CD8-positive, alpha-beta memory T cell (primary cell): ENCODE results near the gene NCKAP5. TPM values are rescaled to one million over a fixed set of nuclear protein-coding genes. Genes with fewer than 3 reads are reported as not detected.

ENCODE experiments used
- CTCF ChIA-PET: fragments of 350-600 bp; sonication (Branson Sonifier 250); formaldehyde crosslinking; loops from one replicate; lab custom pipeline; 2021; ENCODE audit warnings: antibody characterized with exemption; lab: Charles Lee
- POLR2A ChIA-PET: fragments of 350-600 bp; sonication (Branson Sonifier 250); formaldehyde crosslinking; loops from one replicate; lab custom pipeline; 2021; ENCODE audit warnings: antibody characterized with exemption; lab: Charles Lee
- DNase-seq, 5 donors: peaks; one replicate each; pipeline versions ENCODE4 v3.0.0 to v3.0.0-alpha.2; 2020 to 2022; ENCODE audit warnings: mixed read lengths in 1 of 5
- H3K27ac ChIP-seq: one replicate; pipeline ENCODE4 v1.7.0; 2013; ENCODE audit warnings: low read depth, mild to moderate bottlenecking, low read length, moderate library complexity
- H3K27me3 ChIP-seq: 2 replicates; pipeline ENCODE4 v1.7.0; 2013; ENCODE audit warnings: low read length, mild to moderate bottlenecking; ENCODE audit not compliant: insufficient read depth, poor library complexity, severe bottlenecking
- H3K36me3 ChIP-seq: 2 replicates; pipeline ENCODE4 v1.7.0; 2013; ENCODE audit warnings: mild to moderate bottlenecking, low read length, moderate library complexity; ENCODE audit not compliant: insufficient read depth
- H3K4me1 ChIP-seq: 2 replicates; pipeline ENCODE4 v1.7.0; 2013; ENCODE audit warnings: mild to moderate bottlenecking, low read length, moderate library complexity; ENCODE audit not compliant: insufficient read depth
- H3K4me3 ChIP-seq: 2 replicates; pipeline ENCODE4 v1.7.0; 2013; ENCODE audit warnings: mild to moderate bottlenecking, low read length
- H3K9me3 ChIP-seq: 2 replicates; pipeline ENCODE4 v1.7.0; 2013; ENCODE audit warnings: mild to moderate bottlenecking, low read length
- H3K27ac Mint-ChIP-seq, 8 donors: one replicate each; pipeline ENCODE4 v1.8.0; 2020 to 2021; ENCODE audit warnings: mixed read lengths in 8 of 8, mild to moderate bottlenecking in 6 of 8, inconsistent platforms in 3 of 8, moderate library complexity in 3 of 8
- H3K27me3 Mint-ChIP-seq, 2 donors: one replicate each; pipeline ENCODE4 v1.8.0; 2020 to 2021; ENCODE audit warnings: mixed read lengths in 2 of 2, mild to moderate bottlenecking in 1 of 2, moderate library complexity in 1 of 2
- H3K36me3 Mint-ChIP-seq, 3 donors: one replicate each; pipeline ENCODE4 v1.8.0; 2020 to 2021; ENCODE audit warnings: mixed read lengths in 3 of 3, inconsistent platforms in 1 of 3, mild to moderate bottlenecking in 1 of 3
- H3K4me1 Mint-ChIP-seq, 3 donors: one replicate each; pipeline ENCODE4 v1.8.0; 2020 to 2021; ENCODE audit warnings: mixed read lengths in 3 of 3, inconsistent platforms in 1 of 3, mild to moderate bottlenecking in 1 of 3
- H3K4me3 Mint-ChIP-seq, 7 donors: one replicate each; pipeline ENCODE4 v1.8.0; 2020 to 2021; ENCODE audit warnings: mixed read lengths in 7 of 7, mild to moderate bottlenecking in 6 of 7, moderate library complexity in 4 of 7, inconsistent platforms in 2 of 7
- H3K9me3 Mint-ChIP-seq, 5 donors: one replicate each; pipeline ENCODE4 v1.8.0; 2020 to 2022; ENCODE audit warnings: mixed read lengths in 5 of 5, mild to moderate bottlenecking in 3 of 5, moderate library complexity in 2 of 5, inconsistent platforms in 1 of 5
- polyA plus RNA-seq: library from polyadenylated mRNA; unstranded; fragments of 300-500 nt; fragmentation: Illumina TruSeq; gene quantifications from one replicate; pipeline ENCODE4 v1.2.3, GENCODE V29; 2021
- total RNA-seq, 2 experiments: library from RNA; stranded (reverse); gene quantifications; one replicate each; pipeline ENCODE4 v1.2.3, GENCODE V29; 2021

Gene NCKAP5
- total and polyA plus RNA-seq, 3 experiments from 2014 or later, result not detected

DNA sequence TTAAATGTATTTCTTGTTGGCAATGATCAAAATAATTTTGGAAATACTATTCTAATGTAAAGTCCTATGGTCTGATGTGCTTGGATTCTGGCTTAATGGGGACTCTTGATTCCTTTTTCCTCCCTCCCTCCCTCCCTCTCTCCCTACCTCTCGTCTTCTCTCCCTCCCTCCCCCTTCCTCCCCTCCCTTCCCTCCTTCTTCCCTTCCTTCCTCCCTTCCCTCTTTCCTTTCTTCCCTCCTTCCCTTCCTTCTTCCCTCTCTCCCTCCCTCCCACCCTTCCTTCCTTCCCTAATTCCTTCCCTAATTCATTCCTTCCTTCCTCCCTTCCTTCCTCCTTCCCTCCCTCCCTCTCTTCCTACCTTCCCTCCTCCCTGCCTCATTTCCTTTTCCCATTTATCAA lies 19.9 kb upstream of the NCKAP5 start:
- Histone ChIP-seq H3K9me3 (no peaks in the 10 kb centered on the region), H3K4me1 (no peaks in the 10 kb centered on the region), H3K36me3 (no peaks in the 10 kb centered on the region), H3K4me3 (no peak overlapping the region), H3K27ac (no peak overlapping the region), H3K27me3 (no peaks in the 10 kb centered on the region)
- DNase-seq, result no peak
- Mint-ChIP-seq H3K4me3 (no peak overlapping the region), H3K36me3 (peaks cover 0 to 2% (median 0%) of the 10 kb centered on the region in 3 donors), H3K27ac (no peak overlapping the region), H3K4me1 (no peaks in the 10 kb centered on the region), H3K9me3 (peaks cover 0 to 4% (median 3%) of the 10 kb centered on the region in 5 donors), H3K27me3 (no peaks in the 10 kb centered on the region)
- ChIA-PET CTCF (no interaction called here), POLR2A (no interaction called here)

DNA sequence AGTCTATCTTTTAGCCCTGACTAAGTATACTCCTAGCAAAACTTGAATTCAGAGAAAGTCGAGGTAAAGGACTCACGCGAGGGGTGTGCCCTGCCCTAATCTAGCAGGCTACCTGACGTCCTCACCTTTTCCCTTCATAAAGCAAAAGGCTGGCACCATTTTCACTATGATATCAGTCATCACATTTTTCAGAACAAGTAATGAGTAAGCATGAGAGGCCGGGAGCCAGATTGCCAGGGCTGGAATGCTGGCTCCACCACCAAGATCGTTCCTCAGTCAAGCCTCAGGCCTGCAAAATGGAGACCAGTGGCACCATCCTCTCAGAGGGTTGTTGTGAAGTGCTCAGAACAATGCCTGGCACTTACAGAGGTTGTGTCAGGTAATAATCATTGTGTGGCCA lies 18.7 kb upstream of the NCKAP5 start:
- Histone ChIP-seq H3K36me3 (no peaks in the 10 kb centered on the region), H3K9me3 (no peaks in the 10 kb centered on the region), H3K4me3 (no peak overlapping the region), H3K27me3 (no peaks in the 10 kb centered on the region), H3K4me1 (no peaks in the 10 kb centered on the region), H3K27ac (no peak overlapping the region)
- H3K4me3 Mint-ChIP-seq, result no peak overlapping the region
- no peak overlapping the region for H3K27ac Mint-ChIP-seq
- no peaks in the 10 kb centered on the region for H3K27me3 Mint-ChIP-seq
- POLR2A ChIA-PET, result no interaction called here
- no peak for DNase-seq
- no peaks in the 10 kb centered on the region for H3K4me1 Mint-ChIP-seq
- CTCF ChIA-PET, result no interaction called here
- peaks cover 0 to 4% (median 3%) of the 10 kb centered on the region in 5 donors for H3K9me3 Mint-ChIP-seq
- peaks cover 0 to 2% (median 0%) of the 10 kb centered on the region in 3 donors for H3K36me3 Mint-ChIP-seq

DNA sequence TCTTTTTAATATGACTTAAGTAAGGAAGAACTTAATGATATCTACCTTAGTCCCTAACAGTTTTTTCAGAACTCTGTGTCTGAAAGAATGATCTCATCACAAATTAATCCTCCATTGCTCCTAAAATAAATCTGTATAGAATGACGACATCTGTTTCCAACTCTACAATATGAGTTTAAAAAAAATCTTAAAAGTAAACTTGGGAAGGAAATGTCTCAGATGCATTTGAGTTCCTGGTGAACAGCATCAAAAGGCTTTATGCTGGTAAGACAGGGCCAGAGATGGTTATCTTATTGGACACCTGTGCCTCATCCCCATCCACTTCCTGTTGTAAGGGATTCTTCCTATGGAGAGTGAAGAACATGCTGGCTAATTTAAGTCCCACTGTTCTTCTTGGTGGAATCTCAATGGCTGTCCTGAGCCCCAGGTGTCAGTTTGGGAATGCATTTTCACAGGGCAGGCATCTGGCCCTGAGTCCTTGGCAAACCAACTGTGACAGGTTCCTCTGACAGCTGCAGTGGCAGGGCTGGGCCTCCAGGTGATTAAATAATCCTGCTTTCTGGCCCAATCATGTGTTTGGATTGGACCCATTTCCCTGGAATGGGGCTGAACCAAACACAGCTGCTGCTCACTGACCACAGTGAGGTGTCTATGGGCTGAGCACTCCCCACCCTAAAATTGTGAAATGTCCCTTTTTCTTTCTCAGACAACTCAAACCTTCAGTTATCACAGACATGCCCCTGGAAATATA lies 12.9 kb upstream of the NCKAP5 start:
- no peak for DNase-seq
- H3K27me3 Mint-ChIP-seq, result peaks cover 0 to 5% of the 10 kb centered on the region in 2 donors
- ChIA-PET CTCF (no interaction called here), POLR2A (no interaction called here)
- Histone ChIP-seq H3K27me3 (no peaks in the 10 kb centered on the region), H3K27ac (no peak overlapping the region), H3K4me1 (no peaks in the 10 kb centered on the region), H3K36me3 (no peaks in the 10 kb centered on the region), H3K9me3 (no peaks in the 10 kb centered on the region), H3K4me3 (no peak overlapping the region)
- no peak overlapping the region for H3K4me3 Mint-ChIP-seq
- H3K4me1 Mint-ChIP-seq, result no peaks in the 10 kb centered on the region
- H3K9me3 Mint-ChIP-seq, result peaks cover 0 to 7% (median 0%) of the 10 kb centered on the region in 5 donors
- no peak overlapping the region for H3K27ac Mint-ChIP-seq
- H3K36me3 Mint-ChIP-seq, result no peaks in the 10 kb centered on the region

DNA sequence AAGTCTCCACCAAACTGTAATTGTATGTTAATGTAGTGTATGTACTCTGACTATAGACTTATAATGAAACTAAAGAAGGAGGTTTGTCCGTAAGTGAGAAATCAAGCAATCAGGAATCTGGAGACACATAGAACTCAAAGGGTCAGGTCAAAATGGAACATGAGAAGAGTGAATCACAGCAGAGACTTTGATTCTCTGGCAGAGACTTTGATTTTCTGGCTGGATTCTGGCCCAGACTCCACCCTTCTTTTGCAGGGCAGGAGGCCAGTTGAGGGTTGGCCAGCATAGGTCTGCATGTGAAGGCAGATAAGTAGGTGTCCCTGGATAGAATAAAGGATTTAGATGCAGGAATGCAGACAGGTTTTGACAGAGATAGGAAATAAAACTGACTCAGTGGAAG lies 11.0 kb upstream of the NCKAP5 start:
- no peak for DNase-seq
- Mint-ChIP-seq H3K27me3 (peaks cover 0 to 5% of the 10 kb centered on the region in 2 donors), H3K27ac (no peak overlapping the region), H3K36me3 (no peaks in the 10 kb centered on the region), H3K4me3 (no peak overlapping the region), H3K4me1 (no peaks in the 10 kb centered on the region), H3K9me3 (peaks cover 0 to 7% (median 0%) of the 10 kb centered on the region in 5 donors)
- CTCF ChIA-PET, result no interaction called here
- Histone ChIP-seq H3K27me3 (no peaks in the 10 kb centered on the region), H3K9me3 (no peaks in the 10 kb centered on the region), H3K27ac (no peak overlapping the region), H3K4me3 (no peak overlapping the region), H3K36me3 (no peaks in the 10 kb centered on the region), H3K4me1 (no peaks in the 10 kb centered on the region)
- POLR2A ChIA-PET, result no interaction called here

DNA sequence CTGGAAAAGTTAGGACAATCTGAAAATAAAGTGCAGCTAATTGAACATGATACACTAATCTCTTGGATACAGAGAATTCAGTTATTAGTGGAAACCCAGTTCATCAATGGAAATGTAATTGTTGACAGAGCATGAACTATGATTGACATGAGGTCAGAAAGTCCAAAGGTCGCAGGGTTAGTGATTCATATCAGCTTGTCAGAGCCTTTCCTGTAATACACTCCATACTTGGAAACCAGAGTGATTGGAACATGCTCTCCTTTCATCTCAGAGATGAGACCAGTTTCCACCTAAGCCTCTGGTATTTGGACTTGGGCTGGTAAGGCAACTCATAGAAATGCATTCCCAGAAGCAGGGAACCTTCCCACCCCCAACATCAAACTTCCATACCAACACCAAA lies 8.5 kb upstream of the NCKAP5 start:
- H3K27ac ChIP-seq, result no peak overlapping the region
- Mint-ChIP-seq H3K36me3 (no peaks in the 10 kb centered on the region), H3K27ac (no peak overlapping the region), H3K27me3 (peaks cover 0 to 5% of the 10 kb centered on the region in 2 donors), H3K4me1 (no peaks in the 10 kb centered on the region), H3K9me3 (peaks cover 0 to 7% (median 0%) of the 10 kb centered on the region in 5 donors), H3K4me3 (no peak overlapping the region)
- no peaks in the 10 kb centered on the region for H3K27me3 ChIP-seq
- DNase-seq, result no peak
- no peaks in the 10 kb centered on the region for H3K36me3 ChIP-seq
- H3K4me3 ChIP-seq, result no peak overlapping the region
- POLR2A ChIA-PET, result no interaction called here
- H3K9me3 ChIP-seq, result no peaks in the 10 kb centered on the region
- CTCF ChIA-PET, result no interaction called here
- no peaks in the 10 kb centered on the region for H3K4me1 ChIP-seq

DNA sequence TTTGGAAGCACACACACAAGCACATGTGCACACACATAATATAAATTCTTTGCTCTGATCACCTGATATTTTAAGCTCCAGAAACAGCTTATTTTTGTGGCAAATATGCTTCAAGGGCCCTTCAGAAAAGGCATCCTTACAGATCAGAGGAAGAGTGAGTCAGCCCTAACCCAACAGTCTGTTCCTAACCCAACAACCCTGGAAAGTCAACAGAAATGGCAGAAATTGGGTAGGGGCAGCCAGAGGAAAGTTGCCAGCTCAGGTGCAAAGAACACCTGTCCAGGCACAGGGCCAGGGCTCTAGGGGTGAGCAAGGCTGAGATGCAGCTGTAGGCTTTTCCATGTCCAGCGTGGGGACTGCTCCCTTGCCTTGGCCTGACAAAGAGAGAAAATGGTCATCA lies 6.4 kb upstream of the NCKAP5 start:
- Histone ChIP-seq H3K4me3 (no peak overlapping the region), H3K4me1 (no peaks in the 10 kb centered on the region), H3K36me3 (no peaks in the 10 kb centered on the region), H3K9me3 (no peaks in the 10 kb centered on the region), H3K27me3 (no peaks in the 10 kb centered on the region), H3K27ac (no peak overlapping the region)
- Mint-ChIP-seq H3K36me3 (no peaks in the 10 kb centered on the region), H3K4me1 (no peaks in the 10 kb centered on the region), H3K4me3 (no peak overlapping the region), H3K27ac (no peak overlapping the region), H3K9me3 (peaks cover 0 to 6% (median 0%) of the 10 kb centered on the region in 5 donors), H3K27me3 (peaks cover 0 to 3% of the 10 kb centered on the region in 2 donors)
- ChIA-PET CTCF (no interaction called here), POLR2A (no interaction called here)
- DNase-seq, result no peak

DNA sequence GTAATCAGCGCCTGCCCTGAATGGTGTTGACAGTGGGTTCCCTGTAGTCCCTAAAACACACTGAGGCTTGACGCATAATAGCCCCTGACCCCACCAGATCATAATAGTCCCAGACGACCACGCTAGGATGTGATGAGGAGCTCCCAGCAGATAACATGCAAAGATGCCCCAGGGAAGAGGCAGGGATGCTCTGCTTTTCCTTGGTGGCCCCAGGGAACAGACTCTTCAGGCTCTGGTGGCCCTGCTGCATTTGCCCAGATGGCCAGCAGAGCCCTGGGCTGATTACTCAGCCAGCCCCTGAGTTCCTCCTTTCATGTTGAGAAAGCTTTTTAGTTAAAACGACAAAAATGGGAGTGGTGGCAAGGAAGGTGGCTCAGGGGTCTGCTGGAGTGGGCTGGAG lies 5.9 kb upstream of the NCKAP5 start:
- Histone ChIP-seq H3K27ac (no peak overlapping the region), H3K4me3 (no peak overlapping the region), H3K4me1 (no peaks in the 10 kb centered on the region), H3K9me3 (no peaks in the 10 kb centered on the region), H3K36me3 (no peaks in the 10 kb centered on the region), H3K27me3 (no peaks in the 10 kb centered on the region)
- ChIA-PET CTCF (no interaction called here), POLR2A (no interaction called here)
- H3K36me3 Mint-ChIP-seq, result no peaks in the 10 kb centered on the region
- no peaks in the 10 kb centered on the region for H3K4me1 Mint-ChIP-seq
- H3K27ac Mint-ChIP-seq, result no peak overlapping the region
- peaks cover 0 to 7% (median 0%) of the 10 kb centered on the region in 5 donors for H3K9me3 Mint-ChIP-seq
- no peak overlapping the region for H3K4me3 Mint-ChIP-seq
- no peak for DNase-seq
- peaks cover 0 to 3% of the 10 kb centered on the region in 2 donors for H3K27me3 Mint-ChIP-seq

DNA sequence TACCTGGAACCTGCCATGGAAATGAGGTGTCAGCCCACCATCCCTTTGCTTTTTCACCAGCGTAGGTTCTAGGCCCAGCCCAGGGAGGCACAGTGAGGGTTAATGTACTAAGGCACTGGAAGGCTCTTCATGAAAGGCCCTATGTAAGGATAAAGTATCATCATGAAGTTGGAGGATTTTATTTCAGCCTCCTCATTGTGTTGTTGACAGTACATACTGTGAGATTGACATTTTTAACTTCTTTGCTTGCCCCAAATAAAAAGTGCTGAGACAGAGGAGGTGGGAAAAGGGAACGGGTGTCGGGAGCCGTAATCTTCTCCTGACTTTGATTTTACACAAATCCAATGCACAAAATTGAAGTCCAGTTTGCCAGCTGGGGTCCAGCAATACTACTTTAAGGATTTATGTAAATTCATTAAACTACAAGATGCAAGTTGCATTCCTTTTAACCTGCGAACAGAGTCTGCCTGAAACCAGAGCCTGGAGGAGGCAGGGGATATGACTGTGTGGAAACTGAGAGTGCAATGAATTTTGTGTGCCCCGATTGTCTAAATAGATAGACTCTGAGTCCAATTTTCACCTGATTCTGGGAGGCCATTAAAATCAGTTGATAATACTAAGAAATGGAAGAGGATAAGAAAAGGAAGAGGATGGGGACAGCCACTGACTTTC lies 5.4 kb upstream of the NCKAP5 start:
- H3K27ac ChIP-seq, result no peak overlapping the region
- H3K4me3 Mint-ChIP-seq, result no peak overlapping the region
- H3K36me3 Mint-ChIP-seq, result no peaks in the 10 kb centered on the region
- H3K27me3 Mint-ChIP-seq, result peaks cover 0 to 5% of the 10 kb centered on the region in 2 donors
- no peaks in the 10 kb centered on the region for H3K9me3 ChIP-seq
- CTCF ChIA-PET, result no interaction called here
- H3K4me3 ChIP-seq, result no peak overlapping the region
- no peak for DNase-seq
- H3K4me1 Mint-ChIP-seq, result no peaks in the 10 kb centered on the region
- peaks cover 0 to 7% (median 0%) of the 10 kb centered on the region in 5 donors for H3K9me3 Mint-ChIP-seq
- no peaks in the 10 kb centered on the region for H3K36me3 ChIP-seq
- POLR2A ChIA-PET, result no interaction called here
- no peaks in the 10 kb centered on the region for H3K27me3 ChIP-seq
- no peaks in the 10 kb centered on the region for H3K4me1 ChIP-seq
- H3K27ac Mint-ChIP-seq, result no peak overlapping the region
